Neural crest cell (in vitro differentiated cells): ENCODE measurements around the gene CUX1. TPM values are rescaled to one million over a fixed set of nuclear protein-coding genes. Genes with fewer than 3 reads are reported as not detected.

ENCODE experiments used
- DNase-seq: peaks from one replicate; pipeline ENCODE4 v3.0.0; 2021; ENCODE audit warnings: low read depth, mixed read lengths, low spot score
- H3K27ac Mint-ChIP-seq: one replicate; pipeline ENCODE4 v1.8.0; 2021; ENCODE audit warnings: mild to moderate bottlenecking, mixed read lengths; ENCODE audit not compliant: unreplicated experiment
- H3K27me3 Mint-ChIP-seq: 2 replicates; pipeline ENCODE4 v1.8.0; 2021; ENCODE audit warnings: low read depth, mild to moderate bottlenecking, mixed read lengths
- H3K36me3 Mint-ChIP-seq: 2 replicates; pipeline ENCODE4 v1.8.0; 2021; ENCODE audit warnings: low read depth, mild to moderate bottlenecking, mixed read lengths
- H3K4me1 Mint-ChIP-seq: 2 replicates; pipeline ENCODE4 v1.8.0; 2021; ENCODE audit warnings: mixed read lengths
- H3K4me3 Mint-ChIP-seq: one replicate; pipeline ENCODE4 v1.8.0; 2021; ENCODE audit warnings: mild to moderate bottlenecking, mixed read lengths
- H3K9me3 Mint-ChIP-seq: 2 replicates; pipeline ENCODE4 v1.8.0; 2021; ENCODE audit warnings: mixed read lengths
- total RNA-seq: library from RNA; stranded (reverse); gene quantifications from 2 replicates; pipeline ENCODE4 v1.2.1, GENCODE V29; 2021
- TF ChIP-seq, protein P1 (sequence below): fragments of 200-600 bp; sonication (generic); conservative IDR thresholded peaks from 2 replicates; pipeline ENCODE4 v1.5.0; 2021; ENCODE audit warnings: antibody characterized with exemption, mild to moderate bottlenecking

CUX1 gene
- total RNA-seq, 1 donor from 2014 or later: 60.0 TPM

DNA sequence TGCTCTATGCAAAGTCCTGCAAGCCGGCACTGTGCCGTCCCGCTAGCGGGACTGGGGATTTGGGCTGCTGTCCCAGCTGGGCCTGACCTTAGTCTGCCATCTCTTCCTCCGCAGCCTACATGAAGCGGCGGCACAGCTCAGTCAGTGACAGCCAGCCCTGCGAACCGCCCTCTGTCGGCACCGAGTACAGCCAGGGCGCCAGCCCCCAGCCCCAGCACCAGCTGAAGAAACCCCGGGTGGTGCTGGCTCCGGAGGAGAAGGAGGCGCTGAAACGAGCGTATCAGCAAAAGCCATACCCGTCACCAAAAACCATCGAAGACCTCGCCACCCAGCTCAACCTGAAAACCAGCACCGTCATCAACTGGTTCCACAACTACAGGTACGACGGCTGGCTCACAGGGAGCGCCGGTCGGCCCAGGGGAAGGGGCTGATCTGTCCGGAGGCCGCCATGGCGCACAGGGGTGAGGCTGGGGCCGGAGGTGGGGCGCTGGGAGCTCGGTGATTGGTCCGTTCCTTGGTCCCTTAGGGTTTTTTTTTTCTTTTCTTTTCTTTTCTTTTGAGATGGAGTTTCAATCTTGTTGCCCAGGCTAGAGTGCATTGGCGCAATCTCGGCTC, 421.9 kb downstream of the CUX1 start:
- Mint-ChIP-seq H3K27ac (no peak overlapping the region), H3K4me1 (peaks cover 7% of the 10 kb centered on the region), H3K4me3 (no peak overlapping the region), H3K36me3 (no peaks in the 10 kb centered on the region), H3K9me3 (no peaks in the 10 kb centered on the region), H3K27me3 (no peaks in the 10 kb centered on the region)
- TF ChIP-seq, protein P1, sequence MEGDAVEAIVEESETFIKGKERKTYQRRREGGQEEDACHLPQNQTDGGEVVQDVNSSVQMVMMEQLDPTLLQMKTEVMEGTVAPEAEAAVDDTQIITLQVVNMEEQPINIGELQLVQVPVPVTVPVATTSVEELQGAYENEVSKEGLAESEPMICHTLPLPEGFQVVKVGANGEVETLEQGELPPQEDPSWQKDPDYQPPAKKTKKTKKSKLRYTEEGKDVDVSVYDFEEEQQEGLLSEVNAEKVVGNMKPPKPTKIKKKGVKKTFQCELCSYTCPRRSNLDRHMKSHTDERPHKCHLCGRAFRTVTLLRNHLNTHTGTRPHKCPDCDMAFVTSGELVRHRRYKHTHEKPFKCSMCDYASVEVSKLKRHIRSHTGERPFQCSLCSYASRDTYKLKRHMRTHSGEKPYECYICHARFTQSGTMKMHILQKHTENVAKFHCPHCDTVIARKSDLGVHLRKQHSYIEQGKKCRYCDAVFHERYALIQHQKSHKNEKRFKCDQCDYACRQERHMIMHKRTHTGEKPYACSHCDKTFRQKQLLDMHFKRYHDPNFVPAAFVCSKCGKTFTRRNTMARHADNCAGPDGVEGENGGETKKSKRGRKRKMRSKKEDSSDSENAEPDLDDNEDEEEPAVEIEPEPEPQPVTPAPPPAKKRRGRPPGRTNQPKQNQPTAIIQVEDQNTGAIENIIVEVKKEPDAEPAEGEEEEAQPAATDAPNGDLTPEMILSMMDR: no peak
- no peak for DNase-seq

DNA sequence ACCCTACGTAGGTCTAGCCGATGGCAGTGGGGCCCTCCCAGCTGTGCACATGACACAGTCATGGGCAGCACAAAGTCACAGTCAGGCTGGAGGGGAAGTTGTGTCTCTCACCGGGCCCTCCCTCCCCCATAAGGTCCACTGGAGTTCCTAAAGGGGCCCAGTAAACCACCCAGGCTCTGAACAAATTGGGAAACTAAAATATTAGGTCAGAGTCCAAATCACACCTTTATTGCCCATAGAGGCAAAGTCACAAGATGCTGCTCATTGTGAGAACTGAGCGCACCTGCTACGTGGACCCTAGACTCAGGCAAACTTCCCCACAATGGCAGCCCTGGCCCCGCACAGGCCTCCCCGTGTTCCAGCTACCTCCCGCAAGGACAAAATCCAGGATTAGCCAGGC, 424.0 kb downstream of the CUX1 start:
- no peaks in the 10 kb centered on the region for H3K27me3 Mint-ChIP-seq
- no peak overlapping the region for H3K4me3 Mint-ChIP-seq
- no peak for DNase-seq
- H3K36me3 Mint-ChIP-seq: no peaks in the 10 kb centered on the region
- H3K4me1 Mint-ChIP-seq: peaks cover 5% of the 10 kb centered on the region
- H3K27ac Mint-ChIP-seq: no peak overlapping the region
- TF ChIP-seq, protein P1: no peak
- no peaks in the 10 kb centered on the region for H3K9me3 Mint-ChIP-seq

DNA sequence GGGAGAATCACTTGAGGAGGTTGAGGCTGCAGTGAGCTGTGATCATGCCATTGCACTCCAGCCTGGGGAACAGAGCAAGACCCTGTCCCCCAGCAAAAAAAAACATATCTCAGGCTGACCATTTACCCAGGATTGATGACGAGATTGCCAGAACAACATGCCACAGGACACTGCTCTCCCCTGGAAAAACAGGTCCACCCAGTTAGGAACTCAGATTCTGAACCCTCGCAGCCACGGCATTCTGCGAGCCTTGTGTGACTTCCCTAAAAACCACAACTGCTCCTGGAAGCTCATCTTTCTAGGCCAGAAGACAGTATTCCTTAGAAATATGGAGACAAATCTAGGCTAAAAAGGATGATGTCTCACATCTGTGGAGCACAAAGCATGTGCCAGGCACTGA, 427.2 kb downstream of the CUX1 start:
- Mint-ChIP-seq H3K36me3 (peaks cover 3% of the 10 kb centered on the region), H3K9me3 (no peaks in the 10 kb centered on the region), H3K4me3 (no peak overlapping the region), H3K27me3 (no peaks in the 10 kb centered on the region), H3K4me1 (peaks cover 4% of the 10 kb centered on the region), H3K27ac (no peak overlapping the region)
- no peak for DNase-seq
- TF ChIP-seq, protein P1: no peak

DNA sequence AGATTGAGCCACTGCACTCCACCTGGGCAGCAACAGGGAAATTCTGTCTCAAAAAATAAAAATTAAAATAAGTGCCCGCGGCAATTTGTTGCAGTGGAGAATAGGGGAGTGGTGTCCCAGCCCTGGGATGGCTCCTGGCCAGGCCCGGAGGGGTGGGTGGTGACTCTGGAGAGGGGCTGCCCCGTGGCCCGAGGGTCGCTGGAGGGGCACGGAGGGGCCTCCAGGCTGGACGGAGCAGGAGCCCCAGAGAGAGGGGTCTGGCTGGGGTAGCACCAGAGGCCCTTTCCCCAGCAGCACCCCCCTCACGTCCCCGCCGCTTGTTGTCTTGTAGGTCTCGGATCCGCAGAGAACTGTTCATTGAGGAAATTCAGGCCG, 430.6 kb downstream of the CUX1 start:
- TF ChIP-seq, protein P1: no peak
- no peak for DNase-seq

DNA sequence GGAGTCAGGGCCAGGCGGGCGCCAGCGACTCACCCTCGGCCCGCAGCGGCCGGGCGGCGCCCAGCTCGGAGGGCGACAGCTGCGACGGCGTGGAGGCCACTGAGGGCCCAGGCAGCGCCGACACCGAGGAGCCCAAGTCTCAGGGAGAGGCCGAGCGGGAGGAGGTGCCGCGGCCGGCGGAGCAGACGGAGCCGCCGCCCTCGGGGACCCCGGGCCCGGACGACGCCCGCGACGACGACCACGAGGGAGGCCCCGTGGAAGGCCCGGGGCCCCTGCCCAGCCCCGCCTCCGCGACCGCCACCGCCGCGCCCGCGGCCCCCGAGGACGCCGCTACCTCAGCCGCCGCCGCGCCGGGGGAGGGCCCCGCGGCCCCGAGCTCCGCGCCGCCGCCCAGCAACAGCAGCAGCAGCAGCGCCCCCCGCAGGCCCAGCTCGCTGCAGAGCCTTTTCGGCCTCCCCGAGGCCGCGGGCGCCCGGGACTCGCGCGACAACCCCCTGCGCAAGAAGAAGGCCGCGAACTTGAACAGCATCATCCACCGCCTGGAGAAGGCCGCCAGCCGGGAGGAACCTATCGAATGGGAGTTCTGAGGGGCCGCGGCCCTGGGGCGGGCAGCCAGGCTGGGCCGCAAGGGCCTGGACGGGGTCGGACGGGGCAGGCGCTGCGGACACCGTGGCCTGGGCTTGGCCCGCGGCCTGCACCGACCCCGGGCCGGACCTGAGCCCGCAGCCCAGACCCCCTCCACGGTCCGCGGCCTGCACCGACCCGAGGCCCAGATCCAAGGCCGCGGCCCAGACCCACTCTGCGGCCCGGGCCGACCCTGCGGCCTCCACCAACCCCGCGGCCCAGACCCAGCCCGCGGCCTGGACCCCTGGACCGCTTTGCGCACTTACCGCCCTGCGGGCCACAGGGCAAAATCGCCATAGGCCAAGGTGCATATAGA, 431.3 kb downstream of the CUX1 start:
- TF ChIP-seq, protein P1: no peak
- Mint-ChIP-seq H3K4me1 (peaks cover 30% of the 10 kb centered on the region), H3K4me3 (no peak overlapping the region), H3K27ac (no peak overlapping the region), H3K27me3 (no peaks in the 10 kb centered on the region), H3K36me3 (peaks cover 6% of the 10 kb centered on the region), H3K9me3 (no peaks in the 10 kb centered on the region)
- no peak for DNase-seq

More for the DNA sequence above, 430.6 kb downstream of the CUX1 start:
- Mint-ChIP-seq H3K9me3 (no peaks in the 10 kb centered on the region), H3K36me3 (peaks cover 6% of the 10 kb centered on the region), H3K27me3 (no peaks in the 10 kb centered on the region), H3K4me1 (peaks cover 30% of the 10 kb centered on the region), H3K4me3 (no peak overlapping the region), H3K27ac (no peak overlapping the region)
